ENCODE measurements around the gene CALML5.

CALML5 gene

GRCh38 chr10:5533098-5533731 is 33.8 kb upstream of the CALML5 start:
- no peak for DNase-seq

DNA sequence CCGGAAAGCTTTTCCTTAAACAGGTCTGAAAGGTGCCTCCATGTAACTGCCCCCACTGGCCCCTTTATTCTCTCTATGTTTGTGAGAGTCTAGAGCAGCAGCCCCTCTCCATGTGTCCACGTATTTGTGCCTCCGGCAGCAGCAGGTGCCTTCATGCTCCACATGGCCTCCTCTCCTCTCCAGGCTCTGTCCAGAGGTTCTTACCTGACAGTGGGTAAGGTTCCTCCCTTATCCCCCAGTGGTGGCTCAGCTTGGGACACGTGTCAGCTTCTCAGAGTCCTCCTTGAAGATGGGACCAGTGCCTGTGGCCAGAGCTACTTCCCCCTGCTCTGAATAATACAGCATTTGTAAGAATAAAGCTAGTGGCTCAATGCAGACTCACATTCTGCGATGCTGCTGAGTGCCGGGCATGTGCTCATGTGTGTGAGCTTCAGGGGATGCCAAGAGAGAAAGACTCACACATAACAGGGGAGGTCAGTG is 33.3 kb upstream of the CALML5 start:
- no peak for DNase-seq

DNA sequence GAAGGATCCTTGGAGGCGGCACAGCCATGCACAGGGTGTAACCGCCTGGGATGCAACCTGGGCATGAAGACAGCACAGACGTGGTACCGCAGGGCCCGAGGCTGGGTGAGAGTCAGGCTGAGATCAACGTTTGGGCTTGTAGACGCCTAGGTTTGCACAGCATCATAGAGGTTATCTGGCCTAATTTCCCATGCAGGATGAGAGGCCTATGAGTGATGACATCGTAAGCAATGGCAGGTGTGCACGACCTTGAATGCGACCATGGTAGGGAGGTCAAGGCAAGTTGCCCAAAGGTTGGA is 32.9 kb upstream of the CALML5 start:
- DNase-seq, result no peak

- no peak for DNase-seq
Observed at GRCh38 chr10:5531558-5532306, 32.4 kb upstream of the CALML5 start.

DNA sequence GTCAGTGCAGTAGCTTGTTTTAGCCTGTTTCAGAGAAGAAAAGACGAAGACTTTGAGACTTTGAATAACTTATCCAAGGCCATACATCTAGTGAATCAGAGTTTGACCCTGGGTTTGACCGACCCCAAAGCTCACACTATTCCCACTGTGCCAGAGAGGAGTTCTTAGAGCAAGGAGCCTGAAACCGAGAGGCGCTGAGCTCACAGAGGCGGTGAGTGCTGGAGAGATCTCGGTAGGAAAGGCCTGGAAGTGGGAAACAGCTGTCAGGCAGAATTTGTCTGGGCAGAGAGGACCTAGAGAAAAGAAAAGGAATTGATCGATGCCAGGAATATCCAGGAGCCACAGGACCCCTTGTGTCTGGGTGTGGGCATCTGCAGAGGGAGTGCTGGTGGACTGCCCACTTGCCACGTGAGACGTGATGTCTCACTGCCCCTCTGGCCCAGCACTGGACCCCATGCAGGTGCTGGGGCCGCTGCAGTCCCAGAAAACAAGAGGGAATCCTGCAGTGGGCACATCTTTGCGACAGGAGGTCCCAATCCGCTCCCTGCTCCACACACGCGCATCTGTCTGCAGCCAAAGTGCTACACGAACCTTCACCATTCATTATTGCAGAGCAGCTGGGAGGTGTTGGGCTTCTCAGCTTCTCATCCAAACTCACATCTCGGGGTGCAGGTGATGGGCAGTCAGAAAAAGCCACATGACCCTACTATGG is 31.6 kb upstream of the CALML5 start:
- DNase-seq, result no peak

DNA sequence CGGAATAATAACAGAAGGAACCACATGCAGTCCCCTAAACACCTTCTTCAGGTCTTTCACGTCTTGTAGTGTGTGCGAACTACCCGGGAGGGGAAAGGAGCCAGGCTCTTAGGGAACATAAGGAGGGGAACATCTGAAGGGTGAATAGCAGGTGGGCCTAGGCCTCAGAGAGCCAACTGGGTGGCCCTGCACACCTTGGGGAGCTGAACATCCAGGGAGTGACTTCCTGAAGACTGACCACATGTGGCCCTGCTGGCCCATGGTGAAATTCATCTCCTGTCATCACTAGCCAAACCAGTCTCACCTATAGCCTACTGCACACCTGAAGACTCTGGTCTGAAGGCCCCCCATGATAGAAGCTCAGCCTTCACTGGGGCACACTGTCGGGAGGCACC is 31.0 kb upstream of the CALML5 start:
- DNase-seq, result no peak

GRCh38 chr10:5529702-5530411 is 30.5 kb upstream of the CALML5 start:
- no peak for DNase-seq

GRCh38 chr10:5528989-5529701 is 29.8 kb upstream of the CALML5 start:
- DNase-seq, result no peak

GRCh38 chr10:5527332-5528200 is 28.2 kb upstream of the CALML5 start:
- no peak for DNase-seq

- DNase-seq, result no peak
Observed at GRCh38 chr10:5526691-5527331, 27.4 kb upstream of the CALML5 start.

GRCh38 chr10:5525561-5526341 is 26.4 kb upstream of the CALML5 start:
- DNase-seq, result no peak

GRCh38 chr10:5524641-5525560 is 25.5 kb upstream of the CALML5 start, which contains the start of gene CALML3:
TSS of gene CALML3 (plus strand) at chr10:5524961. CDS start at chr10:5525086, 125 bp downstream.
- no peak for DNase-seq

DNA sequence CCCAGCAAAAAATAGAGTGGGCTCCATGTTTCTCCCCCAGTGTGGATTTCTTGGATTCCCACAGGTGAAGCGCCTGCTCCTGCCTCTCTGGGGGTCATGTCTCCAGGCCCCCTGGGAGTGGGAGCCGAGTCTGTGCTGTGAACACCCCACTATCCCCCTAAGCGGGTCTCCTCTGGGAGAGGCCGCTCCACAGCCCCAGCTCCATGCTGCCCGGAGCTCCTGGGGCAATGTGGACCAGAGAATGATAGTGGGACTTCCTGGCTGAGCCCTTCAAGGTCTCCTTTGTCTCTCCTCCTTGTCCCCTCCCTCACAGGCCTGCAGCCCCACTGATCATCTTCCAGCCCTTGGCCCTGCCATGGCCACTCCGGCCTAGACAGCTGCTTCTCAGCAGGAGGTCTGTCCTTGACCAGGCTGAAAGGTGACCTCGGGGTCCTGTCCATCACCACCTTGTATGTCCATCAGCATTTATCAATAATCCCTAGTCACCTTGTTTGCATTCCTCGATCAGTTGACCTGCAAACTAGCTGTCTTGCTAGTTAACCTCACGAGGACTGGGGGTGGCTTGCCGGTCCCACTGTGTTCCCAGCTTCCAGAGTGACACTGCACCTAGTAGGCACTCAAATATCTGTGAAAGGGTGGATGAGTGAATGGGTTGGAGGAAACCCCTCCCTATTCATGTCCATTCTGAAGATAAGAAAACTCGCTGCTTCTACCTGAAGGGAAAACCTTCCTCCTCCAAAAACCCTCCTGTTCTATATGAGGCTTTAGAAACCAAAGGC is 24.6 kb upstream of the CALML5 start:
- no peak for DNase-seq

DNA sequence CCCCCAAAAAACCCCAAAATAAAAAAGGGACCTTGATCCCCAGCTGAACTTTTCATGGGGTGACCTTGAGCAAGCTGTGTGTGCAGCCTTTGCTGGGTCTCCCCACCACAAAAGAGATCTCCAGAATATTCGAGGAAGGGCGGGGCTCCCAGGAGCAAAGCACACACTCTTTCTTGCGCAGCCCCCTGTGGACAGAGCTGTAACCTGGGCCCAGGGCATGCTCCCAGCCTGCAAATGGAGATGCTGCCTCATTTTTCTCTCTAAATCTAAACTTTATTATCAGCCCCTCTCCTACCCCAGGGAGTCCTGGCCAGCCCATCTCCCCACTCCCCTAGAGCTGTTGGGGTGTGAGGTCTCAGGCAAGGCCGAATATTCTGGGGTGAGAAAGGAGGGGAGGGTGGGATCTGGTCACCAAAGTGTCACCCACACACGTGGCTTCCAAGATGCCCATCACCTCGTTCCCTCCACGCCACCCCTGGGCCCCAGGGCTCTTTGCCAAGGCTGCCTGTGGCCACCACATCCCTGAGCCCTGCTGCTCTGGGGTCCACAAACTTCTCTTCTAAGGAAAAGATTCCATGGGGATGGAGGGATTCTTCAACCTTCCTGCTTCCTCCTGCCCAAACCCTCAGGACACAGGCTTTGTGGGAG is 23.7 kb upstream of the CALML5 start:
- no peak for DNase-seq

- DNase-seq, result no peak
Observed at GRCh38 chr10:5519054-5519453, 19.7 kb upstream of the CALML5 start.

- no peak for DNase-seq
Observed at GRCh38 chr10:5518143-5518542, 18.8 kb upstream of the CALML5 start.

DNA sequence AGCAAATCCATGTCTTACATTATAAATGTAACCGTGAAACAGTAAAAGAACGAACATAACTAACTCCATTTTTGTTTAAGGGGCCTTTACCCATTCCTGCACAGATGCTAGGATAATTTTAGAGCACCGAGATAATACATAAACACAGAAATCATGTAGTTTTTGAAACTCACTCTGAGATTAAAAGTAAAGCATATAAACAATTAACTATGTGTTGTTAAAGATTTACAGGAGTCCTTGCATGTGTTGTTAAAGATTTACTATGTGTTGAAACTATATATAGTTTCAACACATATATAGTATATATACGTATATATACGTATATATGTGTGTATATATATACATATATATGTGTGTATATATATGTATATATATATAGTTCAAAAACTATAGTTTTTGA is 18.2 kb upstream of the CALML5 start:
- DNase-seq, result no peak
